A673 (cell line): Measurements from ENCODE around the gene RASSF10. TPM values are rescaled to one million over a fixed set of nuclear protein-coding genes. Genes with fewer than 3 reads are reported as not detected.

Source experiments
- BruUV-seq: library from RNA; stranded (reverse); fragments of 400-500 nt; replicated peaks from 2 replicates; lab custom pipeline; 2021; lab: Mats Ljungman, UMichigan
- CTCF ChIA-PET: fragments of 300-600 bp; sonication (Branson Sonifier 250); formaldehyde crosslinking; loops from one replicate; lab custom pipeline; 2022; ENCODE audit warnings: antibody characterized with exemption; lab: Charles Lee
- POLR2A ChIA-PET: fragments of 300-600 bp; sonication (Branson Sonifier 250); formaldehyde crosslinking; loops from one replicate; lab custom pipeline; 2022; ENCODE audit warnings: antibody characterized with exemption; ENCODE audit not compliant: low non-redundant PET; lab: Charles Lee
- DNase-seq: peaks from one replicate; pipeline ENCODE4 v3.0.0-alpha.2; 2015; ENCODE audit warnings: low spot score
- H3K27ac ChIP-seq: fragments of 200-600 bp; sonication (generic); 2 replicates; pipeline ENCODE4 v1.5.1; 2016; ENCODE audit warnings: mixed run types, low read depth, mild to moderate bottlenecking, mixed read lengths, antibody characterized with exemption, low read length; ENCODE audit not compliant: poor library complexity, severe bottlenecking
- H3K27me3 ChIP-seq: fragments of 200-600 bp; sonication (generic); replicated peaks from 2 replicates; pipeline ENCODE4 v1.6.1; 2017; ENCODE audit warnings: mixed run types, low read depth, mild to moderate bottlenecking, mixed read lengths, antibody characterized with exemption, low read length; ENCODE audit not compliant: insufficient read depth, poor library complexity
- H3K36me3 ChIP-seq: fragments of 200-600 bp; sonication (generic); 2 replicates; pipeline ENCODE4 v1.6.1; 2016; ENCODE audit warnings: mixed run types, mild to moderate bottlenecking, mixed read lengths, antibody characterized with exemption, low read length; ENCODE audit not compliant: insufficient read depth, poor library complexity, severe bottlenecking
- H3K4me1 ChIP-seq: fragments of 200-600 bp; sonication (generic); 2 replicates; pipeline ENCODE4 v1.6.1; 2017; ENCODE audit warnings: mixed run types, mild to moderate bottlenecking, mixed read lengths, antibody characterized with exemption, low read length; ENCODE audit not compliant: insufficient read depth, poor library complexity, severe bottlenecking
- H3K4me3 ChIP-seq: fragments of 200-600 bp; sonication (generic); 2 replicates; pipeline ENCODE4 v1.5.1; 2016; ENCODE audit warnings: low read depth, mixed run types, mild to moderate bottlenecking, mixed read lengths, low read length; ENCODE audit not compliant: poor library complexity, severe bottlenecking
- H3K9me3 ChIP-seq: fragments of 200-600 bp; sonication (generic); 2 replicates; pipeline ENCODE4 v1.6.1; 2016; ENCODE audit warnings: mixed run types, low read depth, mild to moderate bottlenecking, mixed read lengths, antibody characterized with exemption, low read length; ENCODE audit not compliant: poor library complexity, severe bottlenecking
- CTCF ChIP-seq: fragments of 300-800, 200-600 bp; sonication (generic); conservative IDR thresholded peaks from 2 replicates; pipeline ENCODE4 v1.5.1; 2017; ENCODE audit warnings: low read depth, mild to moderate bottlenecking, antibody characterized with exemption, low read length, moderate library complexity, mixed read lengths
- EZH2 ChIP-seq: fragments of 200-600 bp; sonication (generic); IDR thresholded peaks from 2 replicates; pipeline ENCODE4 v1.6.1; 2017; ENCODE audit warnings: borderline replicate concordance, low read depth, mild to moderate bottlenecking, mixed read lengths, antibody characterized with exemption, low read length; ENCODE audit not compliant: poor library complexity, severe bottlenecking
- intact Hi-C: fragments of 100-400 bp; cut with micrococcal nuclease; formaldehyde crosslinking; loops from one replicate; pipeline ENCODE4 v1.10.0; 2022; ENCODE audit not compliant: unreplicated experiment
- total RNA-seq: library from RNA; stranded (reverse); gene quantifications from 2 replicates; pipeline ENCODE4 v1.2.3, GENCODE V29; 2021

RASSF10 gene
- total RNA-seq, 1 experiment from 2014 or later, result 0.15 TPM

- intact Hi-C loops, result no loop called here
- Histone ChIP-seq H3K4me3 (no peak overlapping the region), H3K36me3 (no peaks in the 10 kb centered on the region), H3K9me3 (no peaks in the 10 kb centered on the region), H3K27me3 (no peaks in the 10 kb centered on the region), H3K4me1 (no peaks in the 10 kb centered on the region), H3K27ac (no peak overlapping the region)
- DNase-seq, result no peak
- ChIA-PET CTCF (no interaction called here), POLR2A (no interaction called here)
- TF ChIP-seq EZH2 (no peak), CTCF (no peak)
- BruUV-seq, result no TSS peak
Observed at GRCh38 chr11:12991426-12991825, 17.7 kb upstream of the RASSF10 start.

GRCh38 chr11:12993626-12994025 lies 15.5 kb upstream of the RASSF10 start:
- no TSS peak for BruUV-seq
- no peak overlapping the region for H3K27ac ChIP-seq
- POLR2A ChIA-PET, result no interaction called here
- no peak overlapping the region for H3K4me3 ChIP-seq
- no peaks in the 10 kb centered on the region for H3K9me3 ChIP-seq
- H3K27me3 ChIP-seq, result no peaks in the 10 kb centered on the region
- intact Hi-C loops, result no loop called here
- TF ChIP-seq EZH2 (no peak), CTCF (no peak)
- DNase-seq, result no peak
- H3K36me3 ChIP-seq, result no peaks in the 10 kb centered on the region
- no peaks in the 10 kb centered on the region for H3K4me1 ChIP-seq
- CTCF ChIA-PET, result no interaction called here

DNA sequence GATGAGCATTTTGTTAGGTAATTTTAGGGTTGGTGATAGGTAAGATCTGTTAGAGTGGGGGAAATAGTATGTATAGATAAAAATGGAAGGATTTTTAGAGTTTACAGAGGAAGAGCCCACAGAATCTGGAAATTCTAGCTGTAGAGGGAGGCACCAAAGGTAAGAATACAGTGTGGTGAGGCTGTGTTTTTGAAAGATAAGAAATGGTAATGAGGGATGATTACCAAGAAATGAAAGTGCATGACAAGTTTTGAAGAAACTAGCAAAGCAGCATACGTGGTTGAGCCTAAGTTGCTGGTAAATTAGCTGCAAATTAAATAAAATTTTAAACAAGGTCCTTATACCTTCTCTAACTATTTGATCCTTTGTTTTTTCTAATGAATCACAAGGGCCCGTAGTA lies 14.6 kb upstream of the RASSF10 start:
- Histone ChIP-seq H3K4me3 (no peak overlapping the region), H3K27me3 (no peaks in the 10 kb centered on the region), H3K36me3 (no peaks in the 10 kb centered on the region), H3K27ac (no peak overlapping the region), H3K4me1 (no peaks in the 10 kb centered on the region), H3K9me3 (no peaks in the 10 kb centered on the region)
- POLR2A ChIA-PET, result no interaction called here
- intact Hi-C loops, result no loop called here
- no peak for TF ChIP-seq EZH2
- TF ChIP-seq CTCF, result no peak
- no peak for DNase-seq
- CTCF ChIA-PET, result no interaction called here
- BruUV-seq, result no TSS peak
